Activated naive CD4-positive, alpha-beta T cell (primary cell): ENCODE data around the gene CRYGB.
"Not testable (repeated sequence)": the region's sequence is repeated elsewhere in the genome, so short reads cannot be mapped to it uniquely, and the experiment has no call there.

Source experiments
- DNase-seq, 4 experiments: peaks; one replicate each; lab custom pipeline; 2025; lab: John Stamatoyannopoulos, UW

CRYGB gene

DNA sequence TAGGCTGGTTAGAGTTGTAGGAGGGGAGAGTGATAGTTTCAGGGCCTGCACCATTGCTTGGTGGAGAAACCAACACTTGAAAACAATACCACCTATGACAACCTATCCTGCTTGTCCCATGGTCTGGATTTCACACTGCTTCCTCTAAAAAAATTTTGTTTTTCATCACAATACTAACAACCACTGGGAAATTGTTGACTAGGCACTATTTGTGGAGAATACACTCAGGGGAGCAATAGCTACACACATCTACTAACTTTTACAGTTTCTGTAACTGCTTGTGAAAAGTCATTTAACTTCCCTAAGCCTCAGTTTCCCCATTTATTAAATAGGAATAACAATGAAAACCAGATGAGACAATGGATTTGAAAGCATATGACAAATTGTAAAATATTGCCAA lies 4.1 kb upstream of the CRYGB start:
- no peak for DNase-seq

DNA sequence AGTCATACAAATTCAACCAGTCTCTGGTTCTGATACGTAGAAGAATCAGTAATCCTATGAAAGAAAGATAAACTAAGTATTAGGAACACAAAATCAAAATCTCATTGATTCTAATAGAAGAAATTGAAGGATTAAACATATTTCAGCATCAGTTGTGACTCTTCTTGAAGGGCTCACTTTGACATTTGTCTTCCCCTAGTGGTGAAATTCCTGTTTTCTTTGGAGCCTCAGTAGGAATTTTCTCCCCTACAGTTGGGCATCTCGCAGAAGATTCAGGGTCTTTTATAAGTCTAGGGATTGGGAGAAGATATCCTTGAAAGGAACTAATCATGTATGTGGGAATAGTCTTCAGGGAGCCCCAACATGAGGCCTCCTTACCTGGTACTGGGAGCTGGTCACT lies 2.8 kb upstream of the CRYGB start:
- no peak for DNase-seq

DNA sequence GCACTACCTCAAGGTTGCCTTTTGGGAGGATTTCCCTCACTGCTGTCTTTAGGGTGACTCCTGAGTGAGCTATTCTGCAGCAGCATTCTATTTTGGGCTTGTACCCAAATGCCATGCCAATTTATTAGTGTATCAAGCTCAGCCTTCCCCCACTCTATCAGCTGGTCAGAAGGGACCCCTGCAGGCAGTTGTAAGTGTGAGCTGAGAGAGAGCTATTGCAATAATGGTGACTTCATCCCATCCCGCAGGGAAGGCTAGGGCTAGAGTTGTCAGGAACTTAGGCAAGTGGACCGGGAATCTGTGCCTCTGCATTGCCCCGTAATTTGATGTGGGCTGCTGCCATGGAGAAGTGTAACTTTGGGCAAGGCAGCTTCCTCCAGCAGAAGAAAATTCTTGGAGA lies 1.8 kb upstream of the CRYGB start:
- no peak for DNase-seq

DNA sequence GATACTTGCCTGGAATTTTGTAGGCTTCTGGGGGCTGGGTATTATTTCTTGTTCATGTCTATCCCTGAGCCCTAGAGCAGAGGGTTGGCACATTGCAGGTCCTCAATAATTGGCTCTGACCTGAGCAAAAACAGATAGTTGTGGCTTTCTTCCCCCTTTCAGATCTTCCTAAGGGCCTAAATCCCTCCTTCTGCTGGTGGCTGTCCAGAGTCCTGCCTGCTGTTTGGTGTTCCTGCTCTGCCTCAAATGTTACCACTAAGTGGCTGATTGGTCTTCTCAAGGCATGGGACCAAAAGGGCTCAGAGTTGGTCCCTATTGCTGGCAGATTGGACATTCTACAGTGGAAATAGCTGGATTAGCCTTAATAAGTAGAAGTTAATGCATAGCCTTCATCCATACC lies 1.1 kb upstream of the CRYGB start:
- no peak for DNase-seq

DNA sequence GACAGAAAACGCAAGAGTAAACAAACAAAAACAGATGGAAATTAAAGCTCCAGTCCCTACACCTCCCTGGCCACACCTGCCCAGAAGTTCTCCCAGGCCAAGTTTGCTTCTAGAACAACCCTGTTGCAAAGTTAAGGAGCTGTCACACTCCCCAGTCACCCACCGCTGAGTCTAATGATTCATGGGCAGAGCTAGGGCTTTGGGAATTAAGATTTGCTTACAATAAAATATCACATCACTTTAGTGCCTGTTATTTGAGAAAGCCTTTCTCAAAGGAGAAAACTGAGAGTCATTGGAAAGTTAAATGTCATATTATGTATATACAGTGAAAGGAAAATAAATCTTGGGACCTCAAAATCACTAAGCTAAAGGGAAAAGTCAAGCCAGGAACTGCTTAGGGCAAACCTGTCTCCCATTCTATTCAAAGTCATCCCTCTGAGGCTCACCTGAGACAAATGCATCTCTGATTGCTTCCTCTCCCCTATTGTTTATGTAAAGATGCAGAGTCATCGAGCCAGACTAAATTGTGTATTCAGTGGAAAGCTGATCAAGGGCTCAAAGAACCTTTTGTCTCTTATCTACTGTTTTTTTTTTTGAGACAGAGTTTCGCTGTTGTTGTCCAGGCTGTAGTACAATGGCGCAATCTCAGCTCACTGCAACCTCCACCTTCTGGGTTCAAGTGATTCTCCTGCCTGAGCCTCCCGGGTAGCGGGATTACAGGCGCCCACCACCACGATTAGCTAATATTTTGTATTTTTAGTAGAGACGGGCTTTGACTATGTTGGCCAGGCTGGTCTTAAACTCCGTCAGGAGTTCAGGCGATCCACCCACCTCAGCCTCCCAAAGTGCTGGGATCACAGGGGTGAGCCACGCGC lies 2.8 kb downstream of the CRYGB start:
- no peak for DNase-seq

DNA sequence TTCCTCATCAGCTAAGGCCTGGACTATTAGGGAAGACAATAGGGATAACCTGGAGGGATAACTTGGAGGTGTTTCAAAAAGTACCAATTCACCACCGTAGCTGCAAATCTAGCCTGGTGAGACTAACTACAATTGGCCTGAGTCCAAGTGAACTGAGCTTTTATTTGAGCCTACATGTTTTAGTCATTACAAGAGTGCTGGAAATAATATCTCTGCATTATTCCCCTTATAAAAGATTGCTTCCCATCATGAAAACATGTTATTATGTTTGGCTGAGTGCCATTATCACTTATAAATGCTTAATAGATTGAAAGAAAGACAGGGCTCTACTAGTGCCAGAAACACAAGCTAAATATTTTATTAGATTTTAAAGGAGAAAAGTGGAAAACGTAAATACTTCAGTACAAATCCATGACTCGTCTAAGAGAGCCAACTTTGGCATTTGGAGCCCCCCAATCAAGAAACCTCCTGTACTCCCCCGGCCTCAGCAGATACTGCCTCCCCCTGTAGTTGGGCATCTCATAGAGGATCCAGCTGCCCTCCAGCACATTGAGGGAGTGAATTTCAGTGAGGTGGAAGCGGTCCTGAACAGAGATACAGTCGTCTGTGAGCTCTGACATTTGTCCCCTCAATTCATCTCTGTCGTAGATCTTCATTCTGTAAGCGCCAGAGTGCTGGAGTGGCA lies 3.6 kb downstream of the CRYGB start:
- no peak for DNase-seq

DNA sequence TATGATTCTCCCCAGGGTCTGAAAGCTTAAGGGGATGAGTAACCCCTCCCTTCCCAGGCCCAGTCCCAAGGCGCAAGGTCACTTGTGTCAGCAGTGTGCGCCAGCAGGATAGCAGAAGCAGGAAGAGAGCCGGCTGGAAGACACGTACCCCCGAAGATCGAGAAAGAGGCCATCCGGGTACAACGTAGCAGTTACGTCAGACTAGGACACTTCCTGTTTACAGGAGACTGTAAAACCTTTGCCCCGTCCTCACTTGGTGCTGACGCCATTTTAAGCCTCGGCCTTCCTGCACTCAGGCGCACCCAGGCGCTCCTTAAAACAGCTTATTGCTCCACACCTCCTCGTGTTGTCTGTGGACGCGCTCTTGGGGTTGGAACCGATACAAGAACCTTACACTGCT lies 6.5 kb downstream of the CRYGB start:
- DNase-seq = no peak

DNA sequence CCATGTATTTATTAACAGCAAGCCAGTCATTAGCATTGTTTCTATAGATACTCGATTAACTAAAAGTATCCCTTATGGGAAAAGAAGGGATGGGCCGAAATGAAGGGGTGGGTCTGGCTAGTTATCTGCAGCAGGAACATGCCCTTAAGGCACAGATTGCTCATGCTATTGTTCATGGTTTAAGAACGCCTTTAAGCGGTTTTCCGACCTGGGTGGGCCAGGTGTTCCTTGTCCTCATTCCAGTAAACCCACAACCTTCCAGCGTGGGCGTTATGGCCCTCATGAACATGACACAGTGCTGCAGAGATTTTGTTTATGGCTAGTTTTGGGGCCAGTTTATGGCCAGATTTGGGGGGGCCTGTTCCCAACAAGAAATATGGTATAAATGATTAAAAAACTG lies 7.6 kb downstream of the CRYGB start:
- not testable (repeated sequence) for DNase-seq

DNA sequence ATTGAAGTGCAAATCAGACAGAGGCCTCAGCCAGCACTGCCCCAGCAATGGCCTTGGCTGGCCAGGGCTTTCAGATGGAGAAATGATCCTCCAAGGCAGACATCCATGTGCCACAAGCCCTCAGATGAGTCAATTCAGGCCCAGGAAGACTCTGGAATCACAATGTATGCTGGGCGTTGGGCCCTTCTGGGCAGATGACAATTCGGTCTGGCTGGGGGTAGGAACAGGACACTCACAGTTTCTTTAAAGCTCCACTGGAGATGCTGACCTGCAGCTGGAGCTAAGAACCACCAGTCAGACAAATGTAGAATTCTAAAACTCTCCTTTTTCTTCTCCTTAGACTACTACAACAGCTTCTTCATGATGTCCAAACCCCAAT lies 9.3 kb downstream of the CRYGB start:
- no peak for DNase-seq

DNA sequence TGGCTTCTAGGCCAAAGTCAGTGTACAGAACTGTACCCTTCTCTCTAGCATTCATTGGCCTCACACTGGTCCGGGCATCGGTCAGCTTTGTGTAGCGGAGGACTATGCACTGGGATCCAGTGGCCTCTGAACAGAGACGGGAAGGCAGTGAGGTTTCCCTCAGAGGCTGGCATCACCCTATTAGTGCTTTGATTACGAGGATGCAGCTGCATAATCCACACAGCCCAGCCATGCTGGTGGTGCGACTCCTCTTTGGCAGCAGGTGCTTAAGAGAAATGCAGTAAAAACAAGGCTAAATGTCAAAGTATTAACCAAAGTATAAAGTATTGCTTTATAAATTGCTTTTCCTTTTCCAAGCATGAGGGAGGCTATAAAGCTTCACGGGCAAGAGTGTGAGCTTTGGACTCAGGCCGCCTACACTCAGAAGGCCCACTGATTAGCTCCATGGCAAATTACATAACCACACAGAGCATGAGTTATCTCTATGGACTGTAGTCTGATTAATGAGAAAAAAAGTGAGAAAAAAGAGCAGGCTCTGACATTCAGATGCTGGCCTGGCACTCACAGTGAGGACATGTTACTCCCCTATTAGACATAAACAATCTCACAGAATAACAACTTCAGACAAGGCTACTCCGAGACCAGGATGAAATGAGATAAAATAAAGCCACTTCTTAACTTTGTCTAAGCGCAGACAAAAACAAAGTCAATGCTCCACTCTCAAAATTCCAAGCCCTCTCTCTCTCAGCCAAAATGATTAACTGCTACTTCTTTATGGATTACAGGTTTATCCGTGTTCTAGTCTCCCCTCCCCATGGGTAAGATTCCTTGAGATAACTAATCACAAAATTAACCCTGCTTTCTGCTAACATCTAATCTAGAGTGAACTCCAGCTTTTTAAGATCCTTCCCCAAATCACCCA lies 9.9 kb downstream of the CRYGB start:
- DNase-seq = no peak

DNA sequence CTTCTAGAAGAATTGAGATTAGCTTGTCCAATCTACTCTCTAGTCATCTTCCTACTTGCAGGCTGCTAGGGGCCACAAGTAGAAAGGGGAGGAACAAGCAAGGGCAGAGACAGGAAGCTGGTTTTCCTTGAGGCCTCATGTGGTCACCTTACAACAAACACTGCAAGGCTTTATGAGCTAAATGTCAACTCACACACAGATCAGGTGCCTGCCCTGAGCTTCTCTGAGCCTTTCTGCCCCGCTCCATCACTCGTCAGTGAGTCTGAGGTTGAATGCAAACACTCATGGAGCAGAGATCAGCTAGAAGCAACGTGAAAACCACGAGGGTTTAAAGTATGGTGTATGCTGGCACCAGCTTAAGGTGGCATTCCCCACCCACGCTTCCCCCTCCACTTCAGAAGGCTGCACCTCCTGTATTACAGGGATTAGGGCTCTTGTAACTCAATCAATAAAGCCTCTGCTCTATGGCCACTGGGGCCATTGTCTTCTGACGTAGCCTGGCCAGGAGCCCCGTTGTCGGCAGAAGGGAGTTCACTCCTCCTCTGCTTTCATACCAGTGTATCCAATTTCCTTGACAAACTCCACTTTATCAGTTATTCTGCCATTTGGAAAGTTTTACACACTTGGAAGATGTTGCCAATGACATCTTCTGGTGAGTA lies 10.9 kb downstream of the CRYGB start:
- no peak for DNase-seq

DNA sequence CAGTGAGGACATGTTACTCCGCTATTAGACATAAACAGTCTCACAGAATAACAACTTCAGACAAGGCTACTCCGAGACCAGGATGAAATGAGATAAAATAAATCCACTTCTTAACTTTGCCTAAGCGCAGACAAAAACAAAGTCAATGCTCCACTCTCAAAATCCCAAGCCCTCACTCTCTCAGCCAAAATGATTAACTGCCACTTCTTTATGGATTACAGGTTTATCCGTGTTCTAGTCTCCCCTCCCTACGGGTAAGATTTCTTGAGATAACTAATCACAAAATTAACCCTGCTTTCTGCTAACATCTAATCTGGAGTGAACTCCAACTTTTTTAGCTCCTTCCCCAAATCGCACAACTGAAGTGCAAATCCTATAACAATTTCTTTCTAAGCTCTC lies 15.2 kb downstream of the CRYGB start:
- DNase-seq = no peak

DNA sequence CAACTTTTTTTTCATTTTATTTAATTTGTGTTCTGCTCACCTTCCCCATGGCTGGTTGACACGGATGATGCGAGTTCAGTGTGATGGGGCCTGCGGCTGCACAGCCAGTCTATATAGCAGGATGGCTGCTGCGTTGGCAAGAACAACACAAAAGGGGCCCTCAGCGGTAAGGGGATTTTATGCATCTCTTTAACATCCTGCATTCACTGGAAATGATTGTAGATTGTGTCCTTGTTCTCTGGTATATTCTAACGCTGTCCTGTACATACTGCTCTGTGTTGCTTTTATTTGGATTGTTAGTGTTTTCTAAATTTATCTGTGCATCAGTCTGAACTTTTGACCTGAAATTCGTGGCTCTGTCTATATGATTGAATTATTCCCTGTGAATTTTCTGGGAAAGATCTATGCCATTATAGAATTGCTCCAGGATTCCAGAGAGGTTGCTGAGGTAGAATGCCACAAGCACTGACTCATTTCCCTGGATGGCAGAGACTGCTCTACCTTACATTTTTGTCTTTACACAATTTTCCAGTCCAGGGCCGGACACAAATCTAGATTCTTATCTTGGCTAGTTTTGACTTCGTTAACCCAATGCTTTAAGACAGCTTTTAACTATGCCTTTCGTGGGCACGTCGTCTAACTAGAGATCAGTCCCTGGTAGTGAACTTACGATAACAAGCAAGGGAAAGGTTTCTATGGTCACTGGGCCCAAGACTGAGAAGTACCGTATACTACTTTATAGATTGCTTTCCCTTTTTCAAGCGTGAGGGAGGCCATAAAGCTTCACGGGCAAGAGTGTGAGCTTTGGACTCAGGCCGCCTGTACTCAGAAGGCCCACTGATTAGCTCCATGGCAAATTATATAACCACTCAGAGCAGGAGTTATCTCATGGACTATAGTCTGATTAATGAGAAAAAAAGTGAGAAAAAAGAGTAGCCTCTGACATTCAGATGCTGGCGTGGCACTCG lies 15.9 kb downstream of the CRYGB start, which contains the start of gene CRYGC:
Gene CRYGC (minus strand): TSS at position 85 of the 968 bp plus-strand sequence. CDS start 36 bp downstream, at position 49.
- no peak for DNase-seq

DNA sequence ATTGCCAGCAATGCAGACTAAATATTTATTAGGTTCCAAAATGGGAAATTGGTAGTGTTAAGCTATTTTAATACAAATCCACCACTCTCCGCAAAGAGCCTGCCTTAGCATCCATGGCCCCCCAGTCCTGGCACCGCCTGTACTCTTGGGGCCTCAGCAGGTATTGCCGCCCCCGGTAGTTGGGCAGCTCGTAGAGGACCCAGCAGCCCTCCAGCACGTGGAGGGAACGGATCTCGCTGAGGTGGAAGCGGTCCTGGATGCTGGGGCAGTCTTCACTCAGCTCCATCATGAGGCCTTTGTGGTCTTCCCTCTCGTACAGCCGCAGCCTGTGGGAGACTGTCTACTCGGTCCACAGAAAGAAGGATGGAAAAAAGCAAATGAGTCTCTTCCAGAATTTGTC lies 17.8 kb downstream of the CRYGB start:
- DNase-seq = no peak

DNA sequence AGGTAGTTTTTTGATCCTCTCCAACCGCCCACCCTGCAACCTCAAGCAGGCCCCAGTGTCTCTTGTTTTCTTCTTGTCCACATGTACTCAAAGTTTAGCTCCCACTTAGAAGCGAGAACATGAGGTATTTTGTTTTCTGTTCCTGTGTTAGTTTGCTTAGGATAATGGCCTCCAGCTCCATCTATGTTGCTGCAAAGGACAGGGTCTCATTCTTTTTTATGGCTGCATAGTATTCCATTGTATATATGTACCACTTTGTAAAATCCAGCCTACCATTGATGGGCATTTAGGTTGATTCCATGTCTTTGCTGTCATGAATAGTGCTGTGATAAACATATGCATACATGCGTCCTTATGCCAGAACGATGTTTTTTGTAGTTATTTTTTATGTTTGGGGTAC lies 18.9 kb downstream of the CRYGB start:
- no peak for DNase-seq

DNA sequence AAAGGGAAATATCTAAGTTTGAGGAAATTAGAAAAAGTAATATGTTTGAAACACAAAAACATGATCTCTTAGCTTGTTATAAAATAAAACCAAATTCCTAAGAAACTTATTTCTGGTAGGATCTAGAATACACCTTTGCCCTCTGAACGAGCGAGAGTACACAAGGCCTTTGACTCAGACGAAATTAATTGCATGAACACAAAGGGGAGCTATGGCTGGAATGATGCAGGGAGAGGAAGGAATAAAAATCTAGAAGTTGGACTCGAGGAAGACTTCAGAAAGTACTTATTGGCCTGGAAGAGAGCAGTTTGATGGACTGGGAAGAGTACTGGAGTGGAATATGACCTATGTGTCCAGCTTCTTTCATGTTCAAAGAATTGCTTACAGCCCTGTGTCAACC lies 20.7 kb downstream of the CRYGB start:
- DNase-seq = no peak

DNA sequence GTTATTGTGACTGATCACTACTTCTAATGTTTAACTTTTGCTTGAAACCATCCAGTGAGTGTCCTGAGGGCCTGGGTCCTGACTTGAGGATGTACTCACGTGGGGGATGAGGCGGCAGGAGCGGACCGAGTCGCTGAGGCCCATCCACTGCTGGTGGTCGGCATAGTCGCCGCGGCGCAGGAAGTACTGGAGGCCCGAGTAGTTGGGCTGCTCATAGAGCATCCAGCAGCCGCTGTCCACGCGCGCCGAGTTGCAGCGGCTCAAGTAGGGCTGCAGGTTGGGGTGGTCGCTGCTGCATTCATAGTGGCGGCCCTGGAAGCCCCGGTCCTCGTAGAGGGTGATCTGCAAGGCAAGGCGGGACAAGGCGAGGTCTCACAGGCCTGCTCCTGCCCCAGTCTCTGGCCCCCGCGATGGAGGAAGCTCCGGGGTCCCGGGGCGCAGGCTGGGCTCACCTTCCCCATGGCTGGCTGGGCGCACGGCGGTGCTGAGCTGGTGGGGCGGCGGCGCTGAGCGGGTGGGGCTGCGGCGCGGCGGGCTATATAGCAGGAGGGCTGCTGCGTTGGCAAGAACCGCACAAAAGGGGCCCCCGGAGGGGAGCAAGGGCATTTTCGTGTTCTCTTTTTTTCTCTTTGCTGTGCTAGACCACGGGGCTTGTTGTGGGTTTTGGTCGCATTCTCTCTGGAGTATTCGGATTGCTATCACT lies 21.8 kb downstream of the CRYGB start, which contains the start of gene CRYGD:
Gene CRYGD (minus strand): TSS at position 512 of the 703 bp plus-strand sequence. CDS start 51 bp downstream, at position 461.
- DNase-seq = not testable (repeated sequence)

DNA sequence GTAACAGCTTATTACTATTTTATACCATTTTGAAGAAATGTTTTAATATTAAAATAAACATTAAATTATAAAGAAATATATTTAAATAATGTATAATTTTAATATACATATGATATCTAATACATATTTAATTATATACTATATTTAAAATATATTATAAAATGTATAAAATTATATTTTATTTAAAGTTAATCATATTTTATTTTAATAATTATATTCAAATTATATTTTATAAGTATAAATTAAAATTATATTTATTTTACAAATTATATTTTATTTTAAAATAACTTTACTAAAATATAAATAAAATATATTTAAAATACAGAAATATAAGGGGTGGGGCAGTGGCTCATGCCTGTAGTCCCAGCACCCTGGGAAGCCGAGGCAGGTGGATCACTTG lies 23.7 kb downstream of the CRYGB start:
- no peak for DNase-seq

DNA sequence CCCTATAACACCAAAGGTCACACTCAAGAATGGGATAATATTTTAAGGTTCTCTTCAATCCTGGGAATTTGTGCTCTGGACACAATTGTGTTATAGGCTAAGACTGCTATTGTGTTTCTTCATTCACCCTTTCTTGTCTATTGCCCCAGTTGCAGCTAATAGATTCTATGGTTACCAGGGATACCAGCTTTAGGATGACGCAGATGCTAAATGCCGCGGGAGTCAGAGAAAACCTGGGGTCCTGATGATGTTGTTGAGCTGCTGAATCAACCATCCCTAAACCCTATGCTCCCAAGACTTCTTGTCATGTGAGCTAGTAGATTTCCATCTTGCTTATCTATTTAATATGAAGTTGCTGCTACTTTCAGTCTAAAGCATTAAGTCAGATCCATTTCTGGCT lies 27.0 kb downstream of the CRYGB start:
- DNase-seq = no peak

DNA sequence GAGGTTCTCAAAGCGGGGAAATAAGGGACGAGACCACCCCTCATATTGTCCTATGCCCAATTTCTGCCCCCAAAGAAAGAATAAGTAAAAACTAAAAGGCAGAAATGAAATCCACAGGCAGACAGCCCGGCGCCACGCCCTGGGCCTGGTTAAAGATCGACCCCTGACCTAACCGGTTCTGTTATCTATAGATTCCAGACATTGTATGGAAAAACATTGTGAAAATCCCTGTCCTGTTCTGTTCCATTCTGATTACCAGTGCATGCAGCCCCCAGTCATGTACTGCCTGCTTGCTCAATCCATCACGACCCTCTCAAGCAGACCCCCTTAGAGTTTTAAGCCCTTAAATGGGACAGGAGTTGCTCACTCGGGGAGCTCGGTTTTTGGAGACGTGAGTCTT lies 28.6 kb downstream of the CRYGB start:
- not testable (repeated sequence) for DNase-seq
